Retinal pigment epithelial cell (primary cell): ENCODE data around the gene LHFPL6.

Source experiments
- DNase-seq: peaks from one replicate; pipeline ENCODE4 v3.0.0-alpha.2; 2010; ENCODE audit warnings: low read depth
- H3K4me3 ChIP-seq: 2 replicates; pipeline ENCODE4 v1.5.1; 2011; ENCODE audit warnings: mild to moderate bottlenecking, low read length, control low read depth, moderate library complexity
- TF ChIP-seq, protein P1 (sequence below): conservative IDR thresholded peaks from 2 replicates; pipeline ENCODE4 v1.5.1; 2011; ENCODE audit warnings: low read depth, low read length, control low read depth, inconsistent platforms

The LHFPL6 gene

DNA sequence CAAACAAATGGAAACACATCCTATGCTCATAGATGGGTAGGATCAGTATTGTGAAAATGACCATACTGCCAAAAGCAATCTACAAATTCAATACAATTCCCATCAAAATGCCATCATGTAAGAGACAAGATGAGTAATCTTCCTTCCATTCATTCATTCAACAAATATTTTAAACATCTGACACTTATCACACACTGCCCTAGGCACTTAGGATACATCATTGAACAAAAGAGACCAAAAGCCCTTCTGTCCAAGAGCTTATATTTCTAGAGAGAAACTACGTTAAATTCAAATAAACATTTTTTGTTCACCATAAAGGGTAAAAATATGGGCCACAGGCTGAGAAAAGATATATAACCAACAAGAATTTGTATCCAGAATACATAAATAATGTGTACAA, 20.5 kb upstream of the LHFPL6 start:
- TF ChIP-seq, protein P1, sequence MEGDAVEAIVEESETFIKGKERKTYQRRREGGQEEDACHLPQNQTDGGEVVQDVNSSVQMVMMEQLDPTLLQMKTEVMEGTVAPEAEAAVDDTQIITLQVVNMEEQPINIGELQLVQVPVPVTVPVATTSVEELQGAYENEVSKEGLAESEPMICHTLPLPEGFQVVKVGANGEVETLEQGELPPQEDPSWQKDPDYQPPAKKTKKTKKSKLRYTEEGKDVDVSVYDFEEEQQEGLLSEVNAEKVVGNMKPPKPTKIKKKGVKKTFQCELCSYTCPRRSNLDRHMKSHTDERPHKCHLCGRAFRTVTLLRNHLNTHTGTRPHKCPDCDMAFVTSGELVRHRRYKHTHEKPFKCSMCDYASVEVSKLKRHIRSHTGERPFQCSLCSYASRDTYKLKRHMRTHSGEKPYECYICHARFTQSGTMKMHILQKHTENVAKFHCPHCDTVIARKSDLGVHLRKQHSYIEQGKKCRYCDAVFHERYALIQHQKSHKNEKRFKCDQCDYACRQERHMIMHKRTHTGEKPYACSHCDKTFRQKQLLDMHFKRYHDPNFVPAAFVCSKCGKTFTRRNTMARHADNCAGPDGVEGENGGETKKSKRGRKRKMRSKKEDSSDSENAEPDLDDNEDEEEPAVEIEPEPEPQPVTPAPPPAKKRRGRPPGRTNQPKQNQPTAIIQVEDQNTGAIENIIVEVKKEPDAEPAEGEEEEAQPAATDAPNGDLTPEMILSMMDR: no peak
- no peak for DNase-seq
- no peak overlapping the region for H3K4me3 ChIP-seq

DNA sequence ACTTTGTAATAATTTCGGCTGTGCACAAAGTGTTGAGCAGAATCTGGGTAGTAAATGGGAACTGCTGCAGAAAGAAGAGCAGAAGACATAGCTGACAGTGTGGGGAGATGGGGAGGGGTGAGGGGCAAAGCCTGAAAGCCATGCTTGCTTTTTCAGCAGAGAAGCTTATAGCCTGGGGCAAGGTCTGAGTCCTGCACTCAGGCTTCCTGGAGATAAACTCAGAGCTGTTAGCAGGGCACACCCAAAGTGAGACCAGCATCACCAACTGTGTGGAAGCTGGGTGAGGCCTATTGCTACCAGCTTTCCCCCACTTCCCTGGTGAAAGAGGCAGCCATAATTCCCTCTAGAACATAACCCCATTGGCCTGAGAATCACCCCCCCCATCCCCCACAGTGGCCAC, 15.6 kb upstream of the LHFPL6 start:
- no peak overlapping the region for H3K4me3 ChIP-seq
- no peak for DNase-seq
- TF ChIP-seq, protein P1: no peak

DNA sequence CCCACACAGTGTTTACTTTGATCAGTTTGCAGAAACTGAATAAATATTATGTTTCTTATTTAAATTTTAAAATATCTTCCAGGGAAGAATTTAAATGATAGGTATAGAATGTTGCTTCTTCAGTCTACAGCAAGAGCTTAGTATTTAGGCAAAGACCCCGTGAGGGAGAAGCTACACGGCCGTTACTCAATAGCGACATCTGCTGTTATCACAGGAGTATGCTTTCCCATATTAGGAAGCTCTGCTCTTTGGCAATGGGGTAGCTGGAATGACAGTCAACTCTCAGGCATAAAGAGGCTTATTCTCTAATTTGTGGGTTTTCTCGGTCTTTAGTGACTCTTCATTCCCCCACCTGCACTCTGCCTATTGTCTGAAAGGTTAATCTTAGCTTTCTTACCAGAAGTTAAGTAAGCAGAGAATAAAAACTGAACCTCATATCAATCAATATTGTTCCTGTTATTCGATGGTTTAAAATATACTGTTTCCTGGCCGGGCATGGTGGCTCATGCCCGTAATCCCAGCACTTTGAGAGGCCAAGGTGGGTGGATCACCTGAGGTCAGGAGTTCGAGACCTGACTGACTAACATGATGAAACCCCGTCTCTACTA, 13.2 kb upstream of the LHFPL6 start:
- no peak overlapping the region for H3K4me3 ChIP-seq
- no peak for DNase-seq
- TF ChIP-seq, protein P1: peak; percentile 97

DNA sequence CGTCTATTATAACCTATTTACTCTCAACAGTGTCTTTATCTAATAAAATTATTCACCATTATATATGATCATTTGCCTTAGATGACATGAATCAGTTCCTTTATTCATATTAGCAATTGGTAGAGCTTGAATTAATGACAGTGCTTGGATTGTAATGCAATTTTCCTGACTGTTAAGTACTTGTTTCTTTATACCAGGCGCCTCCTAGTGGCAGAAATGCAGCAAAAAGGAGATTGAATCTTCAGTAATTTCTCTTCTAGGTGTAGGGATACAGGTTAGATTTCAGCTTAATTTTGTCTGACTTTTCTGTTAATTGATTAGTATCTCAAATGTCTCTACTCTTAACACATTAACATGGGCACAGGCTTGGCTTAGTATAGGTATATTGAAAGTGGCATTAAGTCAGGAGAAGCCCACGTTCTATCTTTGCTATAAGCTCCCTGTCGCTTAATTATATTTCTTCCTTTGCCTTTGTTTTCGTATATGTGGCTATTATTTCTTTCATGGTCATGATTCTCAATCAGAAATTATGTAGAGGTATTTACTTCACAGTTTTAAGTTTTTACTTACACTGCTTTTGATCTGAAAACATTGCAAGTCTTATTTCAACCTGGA, 9.1 kb upstream of the LHFPL6 start:
- peak; percentile 44 for DNase-seq
- no peak overlapping the region for H3K4me3 ChIP-seq
- TF ChIP-seq, protein P1: peak; percentile 79

- H3K4me3 ChIP-seq: no peak overlapping the region
- TF ChIP-seq, protein P1: no peak
- DNase-seq: no peak
These were observed 4.9 kb upstream of the LHFPL6 start for GRCh38 chr13:39607876-39608275.

DNA sequence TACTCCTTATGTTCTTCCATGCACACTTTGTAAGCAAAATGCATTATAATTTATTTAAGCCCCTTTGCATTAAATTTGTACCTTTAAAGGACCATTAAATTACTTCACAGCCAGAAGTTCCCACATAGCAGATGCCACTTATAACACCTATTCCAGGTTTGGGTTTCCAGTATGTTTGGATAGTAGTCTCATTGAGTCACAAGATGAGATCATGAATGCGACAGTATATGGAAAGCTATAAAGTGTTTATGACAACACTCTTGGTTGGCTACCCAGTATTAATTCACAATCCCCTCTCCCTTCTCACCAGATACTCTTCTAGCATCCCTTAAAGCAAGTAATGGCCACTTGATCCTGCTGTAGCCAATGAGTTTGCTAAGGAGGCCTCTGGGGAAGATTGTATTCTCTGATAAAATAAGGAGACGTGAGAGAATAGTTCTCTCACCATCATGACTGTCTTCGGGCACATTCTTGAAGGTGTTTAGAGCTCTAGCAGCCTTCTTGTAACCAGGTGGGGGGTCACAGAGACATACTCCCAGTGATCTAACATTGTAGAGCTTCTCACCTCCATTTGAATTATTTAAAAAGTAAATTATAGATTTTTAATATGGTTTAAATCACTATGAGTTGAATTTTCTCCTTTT, 2.8 kb upstream of the LHFPL6 start:
- no peak for DNase-seq
- no peak overlapping the region for H3K4me3 ChIP-seq
- TF ChIP-seq, protein P1: no peak

- TF ChIP-seq, protein P1: no peak
- no peak for DNase-seq
- H3K4me3 ChIP-seq: no peak overlapping the region
These were observed 1.8 kb upstream of the LHFPL6 start for GRCh38 chr13:39604756-39605155.
